Measurements from ENCODE around the gene REM2.

DNA sequence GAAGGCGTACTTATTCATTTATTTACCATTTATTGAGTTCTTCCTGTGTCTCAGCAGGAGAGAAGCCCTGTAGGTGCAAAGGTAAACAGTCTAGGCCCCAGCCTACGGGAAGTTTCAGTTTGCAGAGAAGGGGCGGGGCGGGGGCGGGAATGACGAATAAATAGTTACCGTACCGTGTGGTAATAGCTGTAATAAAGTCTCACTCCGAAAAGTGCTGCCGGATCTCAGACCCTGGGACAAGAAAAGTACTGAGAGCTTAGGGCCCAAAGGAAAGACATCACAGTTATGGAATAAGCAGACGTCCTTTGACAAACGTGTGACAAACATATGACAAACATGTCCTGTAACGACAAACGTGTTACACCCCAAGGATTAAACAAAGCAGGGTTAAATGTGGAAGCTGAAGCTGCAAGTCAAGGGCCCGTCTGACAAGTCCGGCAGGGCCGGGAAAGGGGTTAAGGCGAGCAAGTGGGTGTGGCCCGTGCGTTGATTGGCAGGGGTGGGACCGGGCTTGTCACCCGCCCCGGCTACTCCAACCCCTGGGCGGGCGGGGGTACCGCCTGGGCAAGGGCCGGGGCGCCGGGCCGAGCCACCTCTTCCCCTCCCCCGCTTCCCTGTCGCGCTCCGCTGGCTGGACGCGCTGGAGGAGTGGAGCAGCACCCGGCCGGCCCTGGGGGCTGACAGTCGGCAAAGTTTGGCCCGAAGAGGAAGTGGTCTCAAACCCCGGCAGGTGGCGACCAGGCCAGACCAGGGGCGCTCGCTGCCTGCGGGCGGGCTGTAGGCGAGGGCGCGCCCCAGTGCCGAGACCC lies 11.6 kb upstream of the REM2 start, which contains the start of gene LRP10:
- TF ChIP-seq EZH2 (IDR thresholded peaks at IDR 0.05; ENCODE audit: low read length, unreplicated experiment) = no peak
- TF ChIP-seq, protein P1, sequence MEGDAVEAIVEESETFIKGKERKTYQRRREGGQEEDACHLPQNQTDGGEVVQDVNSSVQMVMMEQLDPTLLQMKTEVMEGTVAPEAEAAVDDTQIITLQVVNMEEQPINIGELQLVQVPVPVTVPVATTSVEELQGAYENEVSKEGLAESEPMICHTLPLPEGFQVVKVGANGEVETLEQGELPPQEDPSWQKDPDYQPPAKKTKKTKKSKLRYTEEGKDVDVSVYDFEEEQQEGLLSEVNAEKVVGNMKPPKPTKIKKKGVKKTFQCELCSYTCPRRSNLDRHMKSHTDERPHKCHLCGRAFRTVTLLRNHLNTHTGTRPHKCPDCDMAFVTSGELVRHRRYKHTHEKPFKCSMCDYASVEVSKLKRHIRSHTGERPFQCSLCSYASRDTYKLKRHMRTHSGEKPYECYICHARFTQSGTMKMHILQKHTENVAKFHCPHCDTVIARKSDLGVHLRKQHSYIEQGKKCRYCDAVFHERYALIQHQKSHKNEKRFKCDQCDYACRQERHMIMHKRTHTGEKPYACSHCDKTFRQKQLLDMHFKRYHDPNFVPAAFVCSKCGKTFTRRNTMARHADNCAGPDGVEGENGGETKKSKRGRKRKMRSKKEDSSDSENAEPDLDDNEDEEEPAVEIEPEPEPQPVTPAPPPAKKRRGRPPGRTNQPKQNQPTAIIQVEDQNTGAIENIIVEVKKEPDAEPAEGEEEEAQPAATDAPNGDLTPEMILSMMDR (conservative IDR thresholded peaks at IDR 0.05; ENCODE audit: low read depth, low read length) = no peak
